Measurements from ENCODE around the gene UCKL1.
"Not testable (repeated sequence)": the region's sequence is repeated elsewhere in the genome, so short reads cannot be mapped to it uniquely, and the experiment has no call there.

Gene UCKL1

DNA sequence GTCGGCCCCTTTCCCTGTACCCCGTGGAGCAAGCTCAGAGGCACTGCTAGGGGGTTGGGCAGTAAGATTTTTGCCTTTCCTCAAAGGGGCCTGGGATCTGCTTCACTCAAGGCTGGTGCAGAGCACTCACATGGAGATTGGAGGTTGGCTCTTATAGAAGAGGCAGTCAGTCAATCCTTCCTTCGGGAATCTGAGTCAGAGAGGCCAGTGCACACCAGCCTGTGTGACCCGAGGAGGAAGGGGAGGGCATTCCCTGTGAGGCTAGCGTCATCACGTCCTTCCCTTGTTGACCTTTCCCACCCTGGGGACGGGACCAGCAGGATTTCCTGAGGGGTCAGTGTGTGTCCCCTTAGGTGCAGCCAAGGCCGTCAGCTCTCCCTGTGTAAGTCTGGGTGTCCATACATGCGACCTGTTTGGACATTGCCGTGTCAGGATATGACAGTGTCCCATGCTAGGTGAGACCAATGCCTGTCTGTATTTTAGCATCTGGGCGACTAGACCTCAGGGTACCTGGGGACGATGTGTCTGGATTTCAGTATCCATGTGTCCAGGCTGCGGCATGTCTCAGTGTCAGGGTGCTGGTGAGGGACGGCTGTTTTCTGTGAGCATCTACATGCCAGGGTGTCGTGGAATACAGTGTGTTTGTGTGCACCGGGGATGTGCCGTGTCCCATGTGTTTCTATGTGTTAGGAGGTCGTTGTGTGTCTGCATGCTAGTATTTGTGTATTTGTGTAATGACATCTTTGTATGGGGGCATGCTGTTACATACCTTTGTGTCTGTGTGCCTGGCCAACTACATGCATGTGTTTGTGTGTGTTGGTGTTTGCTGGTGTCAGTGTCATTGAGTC, 16.3 kb upstream of the UCKL1 start:
- no peak for DNase-seq

DNA sequence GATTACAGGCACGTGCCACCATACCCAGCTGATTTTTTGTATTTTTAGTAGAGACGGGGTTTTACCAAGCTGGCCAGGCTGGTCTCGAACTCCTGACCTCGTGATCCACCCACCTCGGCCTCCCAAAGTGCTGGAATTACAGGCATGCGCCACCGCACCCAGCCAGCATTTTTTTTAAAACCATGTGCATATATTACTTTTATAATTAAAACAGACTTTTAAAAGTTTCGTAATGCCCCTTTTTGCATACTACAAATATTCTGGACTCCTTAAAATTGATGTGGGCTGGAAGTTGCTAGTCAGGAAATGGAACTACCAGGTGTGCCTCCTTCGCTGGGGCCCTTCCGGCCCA, 15.7 kb upstream of the UCKL1 start:
- DNase-seq = not testable (repeated sequence)

DNA sequence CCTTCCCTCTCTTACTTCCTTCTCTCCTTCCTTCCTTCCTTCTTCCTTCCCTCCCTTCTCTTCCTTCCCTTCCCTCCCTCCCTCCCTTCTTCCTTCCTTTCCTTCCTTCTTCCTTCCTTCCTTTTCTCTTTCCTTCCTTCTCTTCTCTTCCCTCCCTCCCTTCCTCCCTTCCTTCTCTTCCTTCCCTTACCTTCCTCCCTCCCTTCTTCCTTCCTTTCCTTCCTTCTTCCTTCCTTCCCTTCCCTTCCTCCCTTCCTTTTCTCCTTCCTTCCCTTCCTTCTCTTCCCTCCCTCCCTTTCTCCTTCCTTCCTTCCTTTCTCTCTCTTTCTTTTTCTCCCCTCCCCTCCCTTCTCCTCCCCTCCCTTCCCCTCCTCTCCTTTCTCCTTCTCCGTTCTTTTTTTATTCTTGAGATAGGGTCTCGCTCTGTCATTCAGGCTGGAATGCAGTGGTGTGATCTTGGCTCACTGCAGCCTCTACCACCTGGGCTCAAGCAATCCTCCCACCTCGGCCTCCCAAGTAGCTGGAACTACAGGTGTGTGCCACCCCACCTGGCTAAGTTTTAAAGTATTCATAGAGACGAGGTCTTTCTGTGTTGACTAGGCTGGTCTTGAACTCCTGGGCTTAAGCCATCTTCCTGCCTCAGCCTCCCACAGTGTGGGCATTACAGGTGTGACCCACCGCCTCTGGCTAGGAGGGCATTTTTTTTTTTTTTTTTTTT, 14.7 kb upstream of the UCKL1 start:
- DNase-seq = no peak

DNA sequence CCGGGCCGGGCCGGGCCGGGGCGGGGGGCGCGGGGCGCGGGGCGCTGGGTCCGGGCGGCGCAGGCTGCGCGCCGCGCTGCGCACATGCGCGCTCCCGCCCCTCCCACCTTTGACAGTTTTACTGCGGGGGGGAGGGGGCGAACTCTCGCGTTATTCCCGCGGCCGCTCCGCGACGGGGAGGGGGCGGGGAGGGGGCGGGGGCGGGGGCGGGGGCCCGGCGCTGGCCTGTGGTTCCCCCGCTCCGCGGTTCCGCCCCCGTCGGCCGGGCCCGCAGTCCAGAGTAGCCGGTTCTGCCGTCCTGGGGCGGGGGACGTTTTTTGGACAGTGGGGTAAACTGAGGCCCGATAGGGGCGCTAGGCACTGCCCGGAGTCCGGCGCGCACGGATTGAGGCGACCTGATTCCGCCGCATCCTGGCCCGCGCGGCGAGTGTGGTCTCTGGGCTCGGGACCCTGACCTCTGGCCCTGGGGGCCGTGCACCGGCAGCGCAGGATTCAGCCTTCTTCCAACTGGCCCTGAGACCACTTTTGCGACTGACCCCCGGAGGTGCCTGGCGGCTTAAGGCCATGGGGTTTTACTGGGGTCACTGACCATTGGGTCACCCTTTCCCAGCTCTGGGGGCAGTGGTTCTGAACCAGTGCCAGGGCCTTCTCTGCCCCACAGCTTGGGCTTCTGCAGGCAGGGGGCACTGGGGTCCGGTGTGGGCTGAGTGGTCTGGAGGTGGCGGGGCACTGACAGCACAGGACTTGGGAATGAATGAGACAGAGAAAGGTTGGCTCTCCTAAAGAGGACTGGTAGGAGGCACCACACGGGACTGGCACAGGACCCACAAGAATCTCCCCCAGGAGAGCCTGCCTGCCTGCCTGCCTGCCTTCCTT, 13.9 kb upstream of the UCKL1 start, which contains the start of gene ZNF512B:
Gene ZNF512B (minus strand): TSS at position 93 of the 876 bp plus-strand sequence. CDS start 1,980 bp downstream, outside the sequence.
- peak in 1 of 2 donors; percentile 26 for DNase-seq

DNA sequence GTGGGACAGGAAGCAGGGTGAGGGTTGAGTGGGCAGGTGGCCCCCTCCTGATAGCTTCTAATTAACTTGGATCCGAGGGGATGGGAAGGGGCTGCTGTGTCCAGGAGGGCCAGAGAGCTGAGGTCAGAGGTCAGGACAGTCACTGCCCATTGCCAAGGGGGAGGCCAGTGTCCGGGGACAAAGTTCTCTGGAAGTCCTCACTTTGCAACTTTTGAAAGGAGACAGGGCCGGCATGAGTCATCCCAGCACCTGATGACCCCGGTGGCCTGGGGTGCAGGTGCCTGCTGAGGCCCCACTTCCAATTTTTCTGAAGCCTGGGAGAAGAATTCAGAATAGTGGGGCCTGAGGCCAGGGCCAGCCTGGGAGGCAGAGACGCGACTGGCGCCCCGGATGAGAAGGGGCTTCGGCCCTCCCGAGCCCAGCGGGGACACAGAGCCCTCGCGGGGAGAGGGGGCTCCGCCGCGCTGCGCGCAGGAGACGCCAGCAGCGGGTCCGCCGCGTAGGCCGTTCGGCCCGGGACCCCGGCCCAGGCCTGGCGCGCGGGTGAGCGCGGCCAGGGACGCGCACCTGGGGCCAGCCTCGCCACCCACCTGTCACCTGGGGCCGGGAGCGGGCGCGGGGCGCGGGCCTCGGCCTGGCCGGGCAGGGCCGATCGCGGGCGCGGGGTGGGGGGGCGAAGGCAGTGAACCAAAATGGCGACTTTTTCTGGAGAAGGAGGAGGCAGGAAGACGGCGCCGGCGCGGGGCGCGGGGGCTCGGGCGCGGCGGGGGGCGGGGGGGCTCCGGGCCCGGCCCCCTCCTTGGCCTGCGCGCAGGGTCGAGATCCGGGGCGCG, 12.9 kb upstream of the UCKL1 start:
- no peak for DNase-seq

DNA sequence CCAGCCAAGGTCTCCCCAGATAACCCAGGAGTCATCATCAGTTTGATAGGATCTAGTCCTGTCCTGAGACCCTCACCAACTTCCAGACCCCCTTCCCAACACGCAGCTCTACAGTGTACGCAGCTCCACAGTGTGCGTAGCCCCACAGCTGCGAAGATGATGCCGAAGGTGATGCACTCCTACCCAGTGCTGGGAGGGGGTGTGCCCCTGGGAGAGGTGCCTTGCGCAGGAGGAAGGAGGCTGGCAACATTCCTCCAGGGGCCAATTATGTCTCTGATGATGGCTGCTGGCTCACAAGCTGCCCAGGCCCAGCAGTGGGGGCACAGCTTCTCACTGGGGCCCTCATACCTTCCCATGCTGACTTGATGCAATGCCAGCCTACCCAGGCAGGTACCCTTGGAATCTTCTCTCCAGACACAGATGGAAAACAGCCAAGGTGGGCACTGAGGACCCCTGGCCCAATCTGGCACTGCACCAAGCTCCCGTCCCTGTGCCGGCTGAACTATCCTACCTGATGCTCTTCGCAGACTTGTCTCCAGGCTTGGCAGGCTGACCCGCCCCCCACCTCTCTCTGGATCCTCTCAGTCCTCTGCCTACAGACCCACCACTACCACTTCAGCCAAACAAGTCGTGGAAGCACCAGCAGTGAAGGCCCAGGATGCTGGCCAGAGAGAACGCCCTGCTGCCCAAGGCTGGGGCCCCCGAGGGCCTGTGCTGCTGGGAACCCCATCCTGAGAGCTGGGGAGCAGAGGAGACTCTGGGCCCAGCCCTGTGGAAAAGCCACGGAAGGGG, 12.1 kb upstream of the UCKL1 start:
- DNase-seq = no peak

DNA sequence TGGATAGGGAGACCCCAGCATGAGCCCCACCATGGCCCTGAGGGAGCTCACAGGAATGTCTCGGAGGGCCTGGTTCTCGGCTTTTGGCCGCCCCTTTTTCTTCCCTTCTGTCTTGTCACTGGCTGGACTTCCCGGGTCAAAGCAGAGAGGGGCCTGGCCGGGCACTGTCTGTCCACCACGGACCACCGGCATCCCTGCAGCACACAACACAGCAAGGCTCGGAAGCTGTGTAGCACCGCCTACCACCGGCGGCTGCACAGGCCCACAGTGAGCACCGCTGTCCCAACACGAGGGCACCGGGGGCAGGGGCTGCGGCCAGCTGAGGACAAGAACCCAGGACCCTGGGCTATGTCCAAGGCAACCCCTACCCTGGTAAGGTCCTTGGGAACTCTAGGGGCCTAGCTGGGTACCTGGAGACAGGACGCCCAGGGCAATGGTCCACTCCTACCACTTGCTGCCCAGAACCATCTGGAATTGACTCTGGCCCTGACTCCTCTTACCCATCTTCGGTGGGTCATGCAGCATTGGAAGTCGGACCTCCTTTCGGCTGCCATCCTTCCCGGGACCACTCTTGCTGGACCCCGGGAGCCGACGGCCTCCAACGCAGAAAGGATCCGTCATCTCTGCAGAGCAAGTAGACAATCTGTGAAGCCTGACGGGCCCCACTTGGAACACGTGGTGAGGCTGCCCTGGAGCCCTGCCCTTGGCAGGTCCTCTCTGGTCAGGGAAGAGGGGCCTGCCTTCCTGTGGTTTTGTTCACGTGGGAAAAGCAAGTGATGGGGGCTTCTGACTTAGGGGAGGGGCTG, 11.3 kb upstream of the UCKL1 start:
- DNase-seq = no peak

DNA sequence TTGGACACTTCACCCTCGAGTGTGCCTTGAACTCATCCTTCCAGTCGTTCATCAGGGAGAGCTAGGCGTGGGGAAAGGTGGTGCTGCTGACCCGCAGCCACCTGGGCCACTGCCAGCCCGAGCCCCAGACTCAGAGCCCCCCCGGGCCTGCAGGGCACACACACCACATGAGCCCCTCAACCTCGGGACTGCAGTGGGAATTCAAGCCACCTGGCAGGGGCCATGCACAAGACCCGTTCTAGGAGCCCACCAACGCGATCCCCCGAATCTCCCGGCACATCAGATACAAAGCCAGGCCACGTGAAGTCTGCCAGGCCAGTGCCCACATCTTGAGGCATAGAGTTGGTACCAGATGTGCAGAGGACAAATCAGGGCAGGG, 10.7 kb upstream of the UCKL1 start:
- no peak for DNase-seq

DNA sequence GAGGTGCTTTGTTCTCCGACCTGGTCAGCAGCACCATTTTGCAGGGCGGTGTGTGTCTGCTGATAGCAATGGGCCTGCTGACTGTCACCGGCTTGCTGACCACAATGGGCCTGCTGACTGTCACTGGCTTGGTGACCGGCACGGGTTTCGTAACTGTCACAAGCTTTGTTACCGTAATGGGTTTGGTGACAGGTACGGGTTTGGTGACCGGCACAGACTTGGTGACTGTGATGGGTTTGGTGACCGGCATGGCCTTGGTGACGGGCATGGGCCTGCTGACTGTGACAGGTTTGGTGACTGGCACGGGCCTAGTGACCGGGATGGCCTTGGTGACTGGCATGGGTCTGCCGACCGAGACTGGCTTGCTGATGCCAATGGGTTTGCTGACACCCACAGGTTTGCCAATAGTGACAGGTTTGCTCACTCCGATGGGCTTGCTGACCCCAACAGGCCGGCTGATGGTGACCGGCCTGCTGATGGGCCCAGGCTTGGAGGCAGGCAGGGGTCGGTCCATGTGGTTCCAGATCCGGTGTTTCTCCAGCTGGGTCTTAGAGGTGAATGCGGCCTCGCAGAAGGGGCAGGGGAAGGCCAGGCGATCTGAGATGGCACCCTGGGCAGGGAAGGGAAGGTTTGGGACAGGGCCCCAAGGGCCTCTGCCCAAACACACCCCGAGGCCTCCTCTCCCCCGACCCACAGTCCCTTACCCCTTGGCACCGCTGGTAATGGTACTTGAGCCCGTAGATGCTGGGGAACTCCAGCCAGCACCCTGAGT, 10.1 kb upstream of the UCKL1 start:
- no peak for DNase-seq

DNA sequence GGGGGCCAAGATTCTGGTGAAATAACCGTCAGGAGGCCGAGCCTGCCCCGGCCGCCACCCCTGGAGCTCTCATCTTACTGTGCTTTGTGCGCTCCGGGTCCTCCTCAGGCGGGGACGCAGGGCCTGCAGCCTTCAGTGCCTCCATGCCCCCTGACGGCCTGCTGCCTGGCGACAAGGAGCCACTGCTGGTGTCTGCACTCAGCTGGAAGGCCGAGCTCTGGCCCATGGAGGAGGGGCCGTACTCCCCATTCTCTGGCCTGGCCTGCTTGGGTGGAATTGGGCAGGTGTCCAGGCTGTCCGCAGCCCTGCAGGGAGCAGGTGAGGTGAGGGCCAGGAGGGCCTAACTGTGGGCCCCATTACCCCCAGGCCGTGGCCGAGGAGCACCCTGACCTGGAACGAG, 8.2 kb upstream of the UCKL1 start:
- no peak for DNase-seq

DNA sequence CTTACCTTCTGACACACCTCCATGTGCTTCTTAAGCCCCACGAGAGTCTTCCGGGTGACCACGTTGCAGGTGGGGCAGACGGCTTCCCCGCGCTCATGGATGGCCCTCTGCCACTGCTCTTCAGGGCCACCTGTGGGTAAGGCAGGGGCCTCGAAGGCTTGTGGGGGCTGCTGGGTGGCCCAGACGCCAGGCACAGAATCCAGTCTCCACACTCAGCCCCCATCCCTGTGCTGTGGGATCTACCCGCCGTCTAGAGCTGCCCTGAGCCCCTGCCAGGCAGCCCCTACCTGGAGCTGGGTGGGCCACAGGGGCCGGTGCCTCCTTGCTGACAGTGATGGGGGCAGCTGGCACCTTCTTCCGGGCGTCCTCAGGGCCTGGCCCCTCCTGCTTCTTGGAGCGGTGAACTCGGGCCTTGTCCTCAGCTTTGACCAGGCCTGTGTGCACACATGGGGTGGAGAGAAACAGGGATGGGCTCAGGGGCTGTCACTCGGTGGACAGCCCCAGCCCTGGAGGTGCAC, 7.6 kb upstream of the UCKL1 start:
- DNase-seq = no peak

DNA sequence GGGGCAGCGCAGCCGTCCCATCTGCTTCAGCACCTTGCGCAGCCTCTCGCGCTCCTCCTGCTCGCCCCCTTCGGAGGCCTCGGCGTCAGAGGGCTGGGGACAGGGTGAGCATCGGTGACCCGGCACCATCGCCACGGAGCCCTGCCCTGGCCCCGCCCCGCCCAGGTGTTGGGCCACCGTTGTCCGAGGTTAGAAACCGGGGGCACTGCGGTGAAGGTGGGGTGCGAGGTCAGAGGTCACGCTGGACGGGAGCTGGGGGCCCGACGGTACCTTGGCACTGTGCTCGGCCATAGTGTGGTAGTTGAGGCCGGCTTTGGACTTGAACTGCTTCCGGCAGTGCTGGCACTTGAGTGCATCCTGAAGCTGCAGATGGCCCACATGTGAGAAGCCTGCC, 7.1 kb upstream of the UCKL1 start:
- DNase-seq = no peak

DNA sequence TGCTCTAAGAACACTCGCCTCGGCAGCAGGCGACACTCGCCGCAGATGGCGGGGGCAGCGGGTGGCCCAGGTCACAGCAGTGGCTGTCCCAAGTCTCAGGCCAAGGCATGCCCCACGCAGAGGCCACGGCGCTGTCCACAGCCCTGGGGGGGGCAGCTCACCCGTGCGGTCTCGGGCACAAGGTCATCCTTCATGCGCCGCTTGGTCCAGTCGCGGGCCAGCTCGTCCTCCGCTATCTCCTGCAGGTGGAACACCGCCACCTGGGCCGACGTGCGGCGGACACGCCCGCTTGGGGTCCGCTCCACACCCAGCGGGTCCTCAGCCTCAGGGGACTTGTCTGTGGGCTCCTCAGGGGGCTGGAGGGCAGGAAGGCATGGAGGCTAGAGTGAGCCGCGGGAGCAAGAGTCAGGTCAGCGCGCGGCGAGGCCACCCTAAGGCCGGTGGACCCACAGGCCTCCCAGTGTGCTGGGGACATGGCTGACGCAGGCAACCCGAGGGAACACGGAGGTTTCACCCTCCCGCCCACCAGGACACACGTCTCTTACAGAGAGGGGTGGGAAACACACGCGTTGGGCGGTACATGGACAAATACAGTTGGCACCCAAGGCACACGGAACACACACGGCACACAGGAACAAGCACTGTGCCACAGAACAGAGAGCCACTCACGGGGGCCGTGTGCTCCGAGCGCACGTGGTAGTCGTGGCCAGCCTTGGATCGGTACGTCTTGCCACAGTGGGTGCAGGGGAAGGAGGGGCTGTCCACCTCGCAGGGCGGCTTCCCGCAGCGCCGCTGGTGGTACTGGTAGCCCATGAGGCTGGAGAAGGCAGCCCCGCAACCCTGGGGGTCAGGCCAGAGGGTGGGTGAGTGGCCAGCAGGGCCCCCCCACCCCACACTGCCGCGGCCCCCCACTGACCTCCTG, 6.5 kb upstream of the UCKL1 start:
- DNase-seq = no peak

DNA sequence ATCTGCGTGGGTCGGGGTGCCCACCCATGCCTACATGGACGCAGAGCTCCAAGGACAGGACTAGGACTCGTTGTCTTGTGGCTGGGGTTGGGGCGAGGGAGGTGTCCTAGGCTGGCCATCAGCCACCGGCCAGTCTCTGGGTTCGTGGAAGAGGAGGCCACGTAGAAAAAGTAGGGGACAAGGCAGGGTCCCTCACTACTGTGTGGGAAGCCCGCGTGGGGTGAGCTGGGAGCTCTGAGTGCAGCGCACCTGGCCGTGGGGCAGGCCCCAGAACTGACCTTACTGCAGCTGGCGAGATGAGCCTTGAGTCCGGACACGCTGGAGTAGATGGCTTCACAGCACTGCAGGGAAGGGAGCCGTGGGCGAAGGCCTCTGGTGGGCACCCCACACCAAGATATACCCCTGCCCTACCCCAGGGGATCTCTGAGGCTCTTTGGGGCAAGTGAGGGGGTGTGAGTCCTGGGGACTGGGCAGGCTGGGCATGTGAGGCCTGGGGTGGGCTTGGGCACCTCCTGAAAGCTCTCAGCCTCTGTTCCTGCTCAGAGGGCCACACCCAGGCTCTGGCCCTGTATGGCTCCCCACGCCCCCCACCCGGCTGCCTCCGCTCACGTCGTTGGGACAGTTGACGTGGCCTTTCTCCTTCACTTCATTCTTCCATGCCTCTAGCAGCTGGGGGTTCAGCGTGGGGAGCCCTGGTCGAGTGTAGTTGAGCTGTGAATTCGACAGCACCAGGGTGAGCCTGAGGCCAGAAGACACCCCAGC, 5.6 kb upstream of the UCKL1 start:
- no peak for DNase-seq

DNA sequence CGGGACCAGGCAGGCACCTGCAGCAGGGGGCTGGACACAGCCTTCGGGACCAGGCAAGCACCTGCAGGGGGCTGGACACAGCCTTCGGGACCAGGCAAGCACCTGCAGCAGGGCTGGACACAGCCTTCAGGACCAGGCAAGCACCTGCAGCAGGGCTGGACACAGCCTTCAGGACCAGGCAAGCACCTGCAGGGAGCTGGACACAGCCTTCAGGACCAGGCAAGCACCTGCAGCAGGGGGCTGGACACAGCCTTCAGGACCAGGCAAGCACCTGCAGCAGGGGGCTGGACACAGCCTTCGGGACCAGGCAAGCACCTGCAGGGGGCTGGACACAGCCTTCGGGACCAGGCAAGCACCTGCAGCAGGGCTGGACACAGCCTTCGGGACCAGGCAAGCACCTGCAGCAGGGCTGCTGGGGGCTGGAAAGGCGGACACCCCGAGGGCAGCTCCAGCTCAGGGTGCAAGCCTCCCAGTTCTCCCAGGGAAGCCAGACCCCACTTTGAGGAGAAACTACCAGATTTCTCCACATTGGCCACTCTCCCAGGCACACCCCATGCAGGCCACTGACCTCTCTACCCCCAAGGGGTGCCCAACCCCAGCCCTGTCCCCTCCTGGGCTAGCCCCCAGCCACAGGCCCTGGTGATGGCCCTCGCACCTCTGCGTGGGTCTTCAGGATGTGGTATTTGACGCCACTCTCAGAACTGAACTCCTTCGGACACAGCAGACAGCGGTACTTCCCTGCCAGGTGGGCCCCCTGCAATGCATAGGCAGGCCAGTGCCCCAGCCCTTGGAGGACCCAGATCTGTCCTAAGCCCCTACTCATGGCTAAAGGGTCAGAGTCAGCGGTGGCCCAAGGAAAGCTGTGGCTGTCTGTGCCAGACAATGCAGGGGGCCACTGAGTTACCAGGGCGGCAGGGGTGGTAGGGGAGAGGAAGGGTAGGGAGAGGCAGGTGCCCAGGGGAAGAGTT, 4.7 kb upstream of the UCKL1 start:
- not testable (repeated sequence) for DNase-seq

DNA sequence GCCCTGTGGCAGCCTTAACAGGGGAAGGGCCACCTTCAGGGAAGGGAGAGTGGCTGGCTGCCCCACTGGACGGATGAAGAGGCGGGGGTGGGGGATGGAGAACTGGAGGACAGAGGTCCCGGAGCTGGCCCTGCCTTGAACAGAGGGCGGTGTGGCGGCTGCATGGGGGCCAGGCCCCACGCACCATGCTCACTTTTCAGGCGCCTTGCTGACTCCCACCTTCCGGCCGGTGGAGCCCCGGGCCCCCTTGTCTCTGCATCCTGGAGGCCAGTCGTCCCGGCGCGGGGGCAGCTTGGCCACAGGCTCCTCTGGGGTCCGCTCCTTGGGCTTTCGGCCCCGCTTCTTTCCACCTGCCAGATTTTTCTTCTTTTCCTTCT, 3.5 kb upstream of the UCKL1 start:
- no peak for DNase-seq

Data from hippocampal formation (tissue), 2 donors.